ENCODE data around the gene HK1.

- TF ChIP-seq GATA2 (IDR thresholded peaks at IDR 0.05; ENCODE audit: low read depth, low read length) (no peak), GATA3 (IDR thresholded peaks at IDR 0.05; ENCODE audit: low read depth, low read length) (no peak)
Observed at GRCh38 chr10:69306421-69306820, 28.1 kb downstream of the HK1 start.

Data from SH-SY5Y (cell line).